BE2C (cell line): ENCODE data around the gene SMIM23.

ENCODE experiments used
- DNase-seq: peaks from one replicate; pipeline ENCODE4 v3.0.0-alpha.2; 2020
- H3K27me3 ChIP-seq: fragments of 250-450 bp; sonication (Bioruptor Pico); 2 replicates; pipeline ENCODE4 v1.5.1; 2020; ENCODE audit warnings: mild to moderate bottlenecking
- H3K36me3 ChIP-seq: fragments of 250-450 bp; sonication (Bioruptor Pico); 2 replicates; pipeline ENCODE4 v1.5.1; 2020; ENCODE audit warnings: mild to moderate bottlenecking
- H3K4me1 ChIP-seq: fragments of 250-450 bp; sonication (Bioruptor Pico); 2 replicates; pipeline ENCODE4 v1.5.1; 2020
- H3K4me3 ChIP-seq: 2 replicates; pipeline ENCODE4 v1.5.1; 2011; ENCODE audit warnings: low read depth, low read length
- H3K9me3 ChIP-seq: fragments of 250-450 bp; sonication (Bioruptor Pico); 2 replicates; pipeline ENCODE4 v1.5.1; 2020
- TF ChIP-seq, protein P1 (sequence below): IDR thresholded peaks from 2 replicates; pipeline ENCODE4 v1.5.1; 2012; ENCODE audit warnings: mild to moderate bottlenecking, low read depth, low read length

Gene SMIM23

DNA sequence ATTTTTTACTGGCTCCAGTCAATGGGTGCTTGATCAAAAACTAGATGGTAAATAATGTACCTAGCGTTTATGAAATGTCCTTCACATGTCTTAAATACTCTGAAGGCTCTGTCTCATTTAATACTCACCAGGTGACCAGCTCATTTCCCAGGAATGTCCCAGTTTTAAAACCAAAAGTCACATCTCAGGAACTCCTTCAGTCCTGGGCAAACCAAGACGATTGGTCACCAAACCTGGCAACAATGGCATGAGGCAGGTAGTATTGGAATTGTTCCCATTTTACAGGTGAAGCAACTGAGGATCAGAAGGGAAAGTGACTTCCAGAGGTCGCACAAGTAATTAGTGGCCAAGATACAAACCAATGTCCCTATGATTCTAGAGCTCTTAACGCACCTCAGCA, 27.7 kb downstream of the SMIM23 start:
- no peaks in the 10 kb centered on the region for H3K9me3 ChIP-seq
- H3K4me3 ChIP-seq: no peak overlapping the region
- no peaks in the 10 kb centered on the region for H3K36me3 ChIP-seq
- H3K27me3 ChIP-seq: peaks cover 20% of the 10 kb centered on the region
- TF ChIP-seq, protein P1, sequence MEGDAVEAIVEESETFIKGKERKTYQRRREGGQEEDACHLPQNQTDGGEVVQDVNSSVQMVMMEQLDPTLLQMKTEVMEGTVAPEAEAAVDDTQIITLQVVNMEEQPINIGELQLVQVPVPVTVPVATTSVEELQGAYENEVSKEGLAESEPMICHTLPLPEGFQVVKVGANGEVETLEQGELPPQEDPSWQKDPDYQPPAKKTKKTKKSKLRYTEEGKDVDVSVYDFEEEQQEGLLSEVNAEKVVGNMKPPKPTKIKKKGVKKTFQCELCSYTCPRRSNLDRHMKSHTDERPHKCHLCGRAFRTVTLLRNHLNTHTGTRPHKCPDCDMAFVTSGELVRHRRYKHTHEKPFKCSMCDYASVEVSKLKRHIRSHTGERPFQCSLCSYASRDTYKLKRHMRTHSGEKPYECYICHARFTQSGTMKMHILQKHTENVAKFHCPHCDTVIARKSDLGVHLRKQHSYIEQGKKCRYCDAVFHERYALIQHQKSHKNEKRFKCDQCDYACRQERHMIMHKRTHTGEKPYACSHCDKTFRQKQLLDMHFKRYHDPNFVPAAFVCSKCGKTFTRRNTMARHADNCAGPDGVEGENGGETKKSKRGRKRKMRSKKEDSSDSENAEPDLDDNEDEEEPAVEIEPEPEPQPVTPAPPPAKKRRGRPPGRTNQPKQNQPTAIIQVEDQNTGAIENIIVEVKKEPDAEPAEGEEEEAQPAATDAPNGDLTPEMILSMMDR: no peak
- no peak for DNase-seq
- no peaks in the 10 kb centered on the region for H3K4me1 ChIP-seq

DNA sequence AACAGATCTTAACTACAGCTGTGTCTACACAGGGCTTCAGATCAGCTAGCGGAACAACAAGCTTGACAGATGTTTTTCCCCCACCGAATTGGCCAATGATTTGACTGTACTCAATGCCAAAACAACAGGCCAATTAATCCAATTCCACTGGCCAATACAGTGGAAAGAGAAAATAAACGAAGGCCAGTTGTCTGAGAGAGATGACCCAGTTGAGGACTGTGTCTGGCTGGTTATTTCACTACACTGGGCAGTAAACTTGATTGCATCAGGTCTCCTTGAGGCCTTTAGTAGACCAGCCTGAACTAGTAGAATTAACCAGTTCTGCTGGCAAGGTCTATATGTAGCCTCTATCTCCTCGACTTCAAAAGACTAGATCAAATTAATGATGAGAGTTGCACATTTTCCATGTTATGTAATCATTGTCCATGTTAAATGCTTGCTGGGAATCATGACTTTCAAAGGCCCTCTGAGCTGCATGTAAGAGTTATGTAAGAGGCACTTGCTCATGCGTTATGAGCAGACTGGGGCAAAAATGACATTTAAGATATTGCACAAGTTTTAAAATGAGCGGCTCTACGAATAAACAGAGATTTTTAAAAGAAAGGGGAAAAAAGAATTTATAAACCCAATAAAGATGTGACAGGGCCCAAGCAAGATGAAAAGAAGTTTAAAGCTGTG, 28.3 kb downstream of the SMIM23 start:
- no peaks in the 10 kb centered on the region for H3K36me3 ChIP-seq
- no peaks in the 10 kb centered on the region for H3K9me3 ChIP-seq
- no peaks in the 10 kb centered on the region for H3K4me1 ChIP-seq
- H3K27me3 ChIP-seq: peaks cover 20% of the 10 kb centered on the region
- no peak for DNase-seq
- TF ChIP-seq, protein P1: no peak
- no peak overlapping the region for H3K4me3 ChIP-seq

DNA sequence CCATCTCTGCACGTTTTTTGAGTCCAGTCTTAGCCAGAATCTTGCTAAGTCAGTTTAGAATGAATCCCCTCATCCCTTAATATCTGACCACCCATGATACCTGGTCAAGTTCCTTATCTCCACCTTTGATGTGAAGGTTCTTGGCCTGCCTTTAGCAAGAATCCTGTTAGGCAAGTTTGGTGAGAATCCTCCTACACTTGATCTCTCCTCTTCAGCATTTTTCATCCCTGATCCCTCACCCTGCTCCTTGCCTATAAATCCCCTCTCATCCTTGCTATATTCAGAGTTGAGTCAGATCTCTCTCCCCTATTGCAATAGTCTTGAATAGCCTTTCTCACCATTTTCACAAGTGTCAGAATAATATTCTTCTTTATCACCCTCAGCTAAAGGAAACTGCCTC, 31.0 kb downstream of the SMIM23 start:
- DNase-seq: no peak
- Histone ChIP-seq H3K4me3 (no peak overlapping the region), H3K4me1 (no peaks in the 10 kb centered on the region), H3K36me3 (no peaks in the 10 kb centered on the region), H3K9me3 (no peaks in the 10 kb centered on the region), H3K27me3 (peaks cover 8% of the 10 kb centered on the region)
- TF ChIP-seq, protein P1: no peak

DNA sequence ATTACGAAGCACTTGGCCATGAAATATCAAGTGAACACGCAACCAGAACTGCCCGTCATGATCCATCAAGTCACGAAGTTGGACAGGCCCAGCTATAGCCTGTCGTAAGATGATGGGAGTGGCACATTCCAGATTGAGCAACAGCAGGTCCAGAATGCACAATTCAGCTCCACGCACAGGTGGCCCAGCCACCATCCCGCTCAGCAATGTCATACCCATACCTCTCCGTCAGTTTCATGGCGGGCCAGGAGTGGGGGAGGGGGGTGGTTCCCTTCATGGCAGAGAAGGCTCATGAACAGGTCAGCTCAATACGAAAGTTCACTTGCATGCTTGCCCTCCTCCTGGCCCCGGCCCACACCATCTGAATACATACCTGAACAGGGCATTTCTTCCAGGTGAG, 34.9 kb downstream of the SMIM23 start:
- Histone ChIP-seq H3K4me1 (no peaks in the 10 kb centered on the region), H3K36me3 (no peaks in the 10 kb centered on the region), H3K4me3 (no peak overlapping the region), H3K9me3 (no peaks in the 10 kb centered on the region), H3K27me3 (no peaks in the 10 kb centered on the region; the same call in 1 of the 2 replicates)
- TF ChIP-seq, protein P1: no peak
- no peak for DNase-seq

DNA sequence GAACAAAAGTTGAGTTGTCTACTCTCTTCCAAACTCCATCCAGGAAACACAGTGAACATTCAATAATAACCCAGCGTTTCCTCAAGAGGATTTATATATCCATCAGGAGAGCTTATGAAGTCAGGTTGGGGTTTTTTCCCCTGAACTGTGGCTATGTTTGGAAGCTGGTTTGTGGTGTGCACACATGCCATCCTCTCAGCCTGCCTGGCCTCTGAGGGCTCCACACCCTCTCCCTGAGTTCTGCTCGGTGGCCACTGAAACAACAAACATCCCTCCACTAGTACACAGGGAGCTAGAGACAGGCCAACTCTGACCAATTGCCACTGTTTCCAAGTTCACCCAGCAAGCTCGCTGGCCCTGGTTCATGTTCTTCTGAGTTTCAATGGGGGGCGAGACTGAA, 35.7 kb downstream of the SMIM23 start:
- H3K27me3 ChIP-seq: no peaks in the 10 kb centered on the region; the same call in 1 of the 2 replicates

DNA sequence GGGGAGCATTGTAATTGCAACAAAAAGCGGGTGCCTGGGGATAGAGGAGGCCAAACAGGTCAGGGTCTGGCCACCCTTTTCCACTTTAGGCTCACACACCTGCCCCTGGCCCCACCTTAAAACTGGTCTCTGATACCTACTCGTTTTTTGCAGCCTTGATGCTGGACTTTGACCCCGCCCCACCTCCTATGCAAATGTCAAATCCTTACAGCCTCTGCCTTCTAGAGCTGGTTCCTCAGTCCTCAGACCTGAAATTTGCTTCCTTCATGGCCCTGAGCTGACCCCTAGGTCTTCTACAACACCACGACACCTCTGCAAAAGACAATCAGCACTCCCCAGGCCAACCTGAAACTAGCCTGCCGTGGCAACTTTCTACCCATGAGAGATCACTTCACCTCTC, 37.7 kb downstream of the SMIM23 start:
- TF ChIP-seq, protein P1: no peak
- Histone ChIP-seq H3K36me3 (no peaks in the 10 kb centered on the region), H3K9me3 (no peaks in the 10 kb centered on the region), H3K27me3 (no peaks in the 10 kb centered on the region; the same call in 1 of the 2 replicates), H3K4me1 (no peaks in the 10 kb centered on the region), H3K4me3 (no peak overlapping the region)
- no peak for DNase-seq

More for the DNA sequence above, 35.7 kb downstream of the SMIM23 start:
- TF ChIP-seq, protein P1: no peak
- no peaks in the 10 kb centered on the region for H3K4me1 ChIP-seq
- no peak for DNase-seq
- no peaks in the 10 kb centered on the region for H3K9me3 ChIP-seq
- H3K4me3 ChIP-seq: no peak overlapping the region
- no peaks in the 10 kb centered on the region for H3K36me3 ChIP-seq
